Naive thymus-derived CD4-positive, alpha-beta T cell (primary cell): Measurements from ENCODE around the gene TBC1D5. TPM values are rescaled to one million over a fixed set of nuclear protein-coding genes. Genes with fewer than 3 reads are reported as not detected.
"Not testable (repeated sequence)": the region's sequence is repeated elsewhere in the genome, so short reads cannot be mapped to it uniquely, and the experiment has no call there.

ENCODE experiments used
- ATAC-seq: fragments of 150-1000 bp; cut with Tn5 transposase; 2 replicates; pipeline ENCODE4 v1.10.0; 2021; ENCODE audit warnings: mild to moderate bottlenecking, moderate library complexity
- CTCF ChIA-PET: fragments of 350-600 bp; sonication (Branson Sonifier 250); formaldehyde crosslinking; loops from one replicate; lab custom pipeline; 2021; ENCODE audit warnings: antibody characterized with exemption; lab: Charles Lee
- POLR2A ChIA-PET: fragments of 350-600 bp; sonication (Branson Sonifier 250); formaldehyde crosslinking; loops from one replicate; lab custom pipeline; 2021; ENCODE audit warnings: antibody characterized with exemption, inconsistent platforms; lab: Charles Lee
- DNase-seq, 9 donors: peaks; one replicate each; pipeline versions ENCODE4 v3.0.0 to v3.0.0-alpha.2; 2020 to 2022; ENCODE audit warnings: mixed read lengths in 1 of 9
- H3K27ac ChIP-seq: one replicate; pipeline ENCODE4 v1.7.0; 2013; ENCODE audit warnings: mild to moderate bottlenecking, low read depth, low read length, moderate library complexity
- H3K27me3 ChIP-seq, 2 donors: one replicate each; pipeline ENCODE4 v1.7.0; 2013; ENCODE audit warnings: low read length in 2 of 2, mild to moderate bottlenecking in 2 of 2, moderate library complexity in 2 of 2; ENCODE audit not compliant: control insufficient read depth in 2 of 2, insufficient read depth in 2 of 2
- H3K36me3 ChIP-seq, 3 experiments: 1 replicate in 2 of 3; 2 replicates in 1 of 3; pipeline ENCODE4 v1.7.0; 2013; ENCODE audit warnings: low read length in 3 of 3, mild to moderate bottlenecking in 3 of 3, moderate library complexity in 1 of 3; ENCODE audit not compliant: insufficient read depth in 3 of 3, control insufficient read depth in 2 of 3
- H3K4me1 ChIP-seq, 2 donors: one replicate each; pipeline ENCODE4 v1.7.0; 2013; ENCODE audit warnings: low read length in 2 of 2, mild to moderate bottlenecking in 2 of 2, moderate library complexity in 1 of 2; ENCODE audit not compliant: control insufficient read depth in 2 of 2, insufficient read depth in 2 of 2
- H3K4me3 ChIP-seq: 2 replicates; pipeline ENCODE4 v1.7.0; 2013; ENCODE audit warnings: mild to moderate bottlenecking, low read length
- H3K9me3 ChIP-seq, 3 experiments: 1 replicate in 2 of 3; 2 replicates in 1 of 3; pipeline ENCODE4 v1.7.0; 2013; ENCODE audit warnings: low read length in 3 of 3; ENCODE audit not compliant: control insufficient read depth in 2 of 3
- H3K27ac Mint-ChIP-seq, 9 donors: one replicate each; pipeline ENCODE4 v1.8.0; 2020 to 2022; ENCODE audit warnings: mixed read lengths in 9 of 9, mild to moderate bottlenecking in 8 of 9, moderate library complexity in 5 of 9, inconsistent platforms in 2 of 9
- H3K27me3 Mint-ChIP-seq, 5 donors: one replicate each; pipeline ENCODE4 v1.8.0; 2021 to 2022; ENCODE audit warnings: mixed read lengths in 5 of 5, mild to moderate bottlenecking in 1 of 5
- H3K36me3 Mint-ChIP-seq, 5 donors: one replicate each; pipeline ENCODE4 v1.8.0; 2020 to 2022; ENCODE audit warnings: mixed read lengths in 5 of 5, mild to moderate bottlenecking in 3 of 5, inconsistent platforms in 1 of 5
- H3K4me1 Mint-ChIP-seq, 7 donors: one replicate each; pipeline ENCODE4 v1.8.0; 2020 to 2022; ENCODE audit warnings: mixed read lengths in 7 of 7, mild to moderate bottlenecking in 3 of 7, inconsistent platforms in 1 of 7
- H3K4me3 Mint-ChIP-seq, 10 donors: one replicate each; pipeline ENCODE4 v1.8.0; 2020 to 2022; ENCODE audit warnings: mild to moderate bottlenecking in 10 of 10, mixed read lengths in 10 of 10, moderate library complexity in 6 of 10, inconsistent platforms in 2 of 10
- H3K9me3 Mint-ChIP-seq, 11 donors: one replicate each; pipeline ENCODE4 v1.8.0; 2020 to 2022; ENCODE audit warnings: mixed read lengths in 11 of 11, mild to moderate bottlenecking in 4 of 11, inconsistent platforms in 1 of 11, moderate library complexity in 1 of 11
- intact Hi-C, 2 donors: fragments of 100-400 bp; cut with micrococcal nuclease; formaldehyde crosslinking; loops; one replicate each; pipeline ENCODE4 v1.15.1; 2023
- polyA plus RNA-seq, 2 donors: library from polyadenylated mRNA; unstranded; fragments of 300-500 nt; fragmentation: Illumina TruSeq; gene quantifications; one replicate each; pipeline ENCODE4 v1.2.3, GENCODE V29; 2021
- total RNA-seq, 6 experiments: library from RNA in 5 of 6; stranded (reverse) in 5 of 6; gene quantifications; 1 replicate in 5 of 6; 2 replicates in 1 of 6; pipeline ENCODE4 v1.2.3 and lab custom pipeline; 2021 to 2026

Gene TBC1D5
- total and polyA plus RNA-seq, 7 experiments from 2014 or later: 30.5 to 54.0 (median 37.4) TPM

- ChIA-PET CTCF (no interaction called here), POLR2A (interaction anchor here (1.3 kb wide), 1 partner anchor 9 kb away, joined by 7 read pairs; the partner anchor contains the start of gene TBC1D5)
- Mint-ChIP-seq H3K27me3 (no peaks in the 10 kb centered on the region), H3K9me3 (no peaks in the 10 kb centered on the region), H3K36me3 (peaks cover 13 to 39% (median 31%) of the 10 kb centered on the region in 5 donors), H3K4me1 (peaks cover 21 to 49% (median 39%) of the 10 kb centered on the region in 7 donors), H3K27ac (no peak overlapping the region), H3K4me3 (peak overlapping the region in 2 of 10 donors; percentile 3 to 20)
- DNase-seq (no peak), ATAC-seq (peak; percentile 44)
- intact Hi-C loops: no loop called here
- Histone ChIP-seq H3K4me3 (no peak overlapping the region), H3K27ac (no peak overlapping the region), H3K4me1 (no peaks in the 10 kb centered on the region), H3K27me3 (no peaks in the 10 kb centered on the region), H3K36me3 (no peaks in the 10 kb centered on the region), H3K9me3 (no peaks in the 10 kb centered on the region)
Measured at GRCh38 chr3:17733215-17733614, 9.2 kb downstream of the TBC1D5 start.

- Histone ChIP-seq H3K36me3 (no peaks in the 10 kb centered on the region), H3K27me3 (no peaks in the 10 kb centered on the region), H3K4me3 (no peak overlapping the region), H3K27ac (no peak overlapping the region), H3K9me3 (no peaks in the 10 kb centered on the region), H3K4me1 (no peaks in the 10 kb centered on the region)
- ATAC-seq: no peak
- H3K27me3 Mint-ChIP-seq: no peaks in the 10 kb centered on the region
- intact Hi-C loops: no loop called here
- peaks cover 0 to 11% (median 0%) of the 10 kb centered on the region in 11 donors for H3K9me3 Mint-ChIP-seq
- CTCF ChIA-PET: no interaction called here
- POLR2A ChIA-PET: interaction anchor here (1.0 kb wide), 1 partner anchor 17 kb away, joined by 3 read pairs; no protein-coding TSS in a partner anchor
- peak overlapping the region in 2 of 9 donors; percentile 37 to 54 for H3K27ac Mint-ChIP-seq
- H3K36me3 Mint-ChIP-seq: peaks cover 19 to 60% (median 49%) of the 10 kb centered on the region in 5 donors
- DNase-seq: no peak
- H3K4me3 Mint-ChIP-seq: no peak overlapping the region
- H3K4me1 Mint-ChIP-seq: peaks cover 14 to 34% (median 28%) of the 10 kb centered on the region in 7 donors
Measured at GRCh38 chr3:17730318-17730967, 12.0 kb downstream of the TBC1D5 start.

- Mint-ChIP-seq H3K4me3 (no peak overlapping the region), H3K4me1 (peaks cover 6 to 13% (median 9%) of the 10 kb centered on the region in 7 donors), H3K36me3 (peaks cover 8 to 58% (median 43%) of the 10 kb centered on the region in 5 donors), H3K9me3 (peaks cover 0 to 12% (median 0%) of the 10 kb centered on the region in 11 donors), H3K27me3 (no peaks in the 10 kb centered on the region), H3K27ac (no peak overlapping the region)
- DNase-seq (no peak), ATAC-seq (no peak)
- CTCF ChIA-PET: no interaction called here
- Histone ChIP-seq H3K4me3 (no peak overlapping the region), H3K36me3 (no peaks in the 10 kb centered on the region), H3K27ac (no peak overlapping the region), H3K4me1 (no peaks in the 10 kb centered on the region), H3K27me3 (no peaks in the 10 kb centered on the region), H3K9me3 (no peaks in the 10 kb centered on the region)
- intact Hi-C loops: no loop called here
- POLR2A ChIA-PET: no interaction called here
Measured at GRCh38 chr3:17726313-17726712, 16.1 kb downstream of the TBC1D5 start.

- peaks cover 3 to 13% (median 6%) of the 10 kb centered on the region in 7 donors for H3K4me1 Mint-ChIP-seq
- H3K4me3 Mint-ChIP-seq, H3K9me3 ChIP-seq, H3K4me1 ChIP-seq, H3K27me3 ChIP-seq, intact Hi-C loops, H3K4me3 ChIP-seq, POLR2A ChIA-PET, DNase-seq, H3K27ac ChIP-seq, H3K27me3 Mint-ChIP-seq, ATAC-seq, H3K36me3 ChIP-seq, H3K27ac Mint-ChIP-seq, CTCF ChIA-PET: not testable (repeated sequence)
- H3K36me3 Mint-ChIP-seq: peaks cover 8 to 56% (median 43%) of the 10 kb centered on the region in 5 donors
- peaks cover 0 to 12% (median 0%) of the 10 kb centered on the region in 11 donors for H3K9me3 Mint-ChIP-seq
Measured at GRCh38 chr3:17725844-17726243, 16.6 kb downstream of the TBC1D5 start.

- H3K4me1 Mint-ChIP-seq: peaks cover 0 to 7% (median 5%) of the 10 kb centered on the region in 7 donors
- no peak for ATAC-seq
- CTCF ChIA-PET: no interaction called here
- no peak for DNase-seq
- Histone ChIP-seq H3K9me3 (no peaks in the 10 kb centered on the region), H3K36me3 (no peaks in the 10 kb centered on the region), H3K27me3 (no peaks in the 10 kb centered on the region), H3K27ac (no peak overlapping the region), H3K4me1 (no peaks in the 10 kb centered on the region), H3K4me3 (no peak overlapping the region)
- peaks cover 8 to 48% (median 38%) of the 10 kb centered on the region in 5 donors for H3K36me3 Mint-ChIP-seq
- no peak overlapping the region for H3K4me3 Mint-ChIP-seq
- H3K9me3 Mint-ChIP-seq: peaks cover 0 to 12% (median 0%) of the 10 kb centered on the region in 11 donors
- POLR2A ChIA-PET: interaction anchor here (0.6 kb wide), 1 partner anchor 696 kb away, joined by 3 read pairs; no protein-coding TSS in a partner anchor
- no peaks in the 10 kb centered on the region for H3K27me3 Mint-ChIP-seq
- intact Hi-C loops: no loop called here
- no peak overlapping the region for H3K27ac Mint-ChIP-seq
Measured at GRCh38 chr3:17724948-17725347, 17.5 kb downstream of the TBC1D5 start.

- Histone ChIP-seq H3K9me3 (no peaks in the 10 kb centered on the region), H3K27ac (no peak overlapping the region), H3K27me3 (no peaks in the 10 kb centered on the region), H3K36me3 (no peaks in the 10 kb centered on the region), H3K4me3 (no peak overlapping the region), H3K4me1 (no peaks in the 10 kb centered on the region)
- H3K27me3 Mint-ChIP-seq: no peaks in the 10 kb centered on the region
- DNase-seq (no peak), ATAC-seq (no peak)
- ChIA-PET POLR2A (interaction anchor here (0.6 kb wide), 1 partner anchor 695 kb away, joined by 3 read pairs; no protein-coding TSS in a partner anchor), CTCF (no interaction called here)
- H3K4me3 Mint-ChIP-seq: no peak overlapping the region
- H3K9me3 Mint-ChIP-seq: peaks cover 0 to 12% (median 0%) of the 10 kb centered on the region in 11 donors
- peaks cover 0 to 7% (median 3%) of the 10 kb centered on the region in 7 donors for H3K4me1 Mint-ChIP-seq
- peaks cover 8 to 49% (median 33%) of the 10 kb centered on the region in 5 donors for H3K36me3 Mint-ChIP-seq
- intact Hi-C loops: no loop called here
- no peak overlapping the region for H3K27ac Mint-ChIP-seq
Measured at GRCh38 chr3:17724122-17724521, 18.3 kb downstream of the TBC1D5 start.
